ENCODE measurements around the gene FAM124A.

FAM124A gene

DNA sequence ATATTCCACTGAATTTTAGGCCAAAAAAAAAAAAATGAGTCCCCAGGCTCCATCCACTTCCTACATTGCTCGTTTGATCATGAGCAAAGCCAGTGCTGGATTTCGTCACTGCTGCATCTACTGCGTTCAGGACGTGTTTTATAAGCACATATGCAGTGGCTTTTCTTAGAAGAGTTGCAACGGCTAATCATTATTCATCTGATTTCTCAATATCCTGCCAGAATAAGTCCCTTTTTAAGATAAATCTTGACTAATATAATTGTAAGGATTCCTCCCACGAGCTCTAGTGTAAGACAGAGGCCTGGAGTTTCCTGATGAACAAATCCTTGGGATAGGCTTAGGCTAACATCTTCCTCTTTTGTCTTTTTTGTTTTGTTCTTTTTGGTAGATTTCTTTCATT, 19.5 kb downstream of the FAM124A start:
- DNase-seq (ENCODE audit: low spot score): no peak

DNA sequence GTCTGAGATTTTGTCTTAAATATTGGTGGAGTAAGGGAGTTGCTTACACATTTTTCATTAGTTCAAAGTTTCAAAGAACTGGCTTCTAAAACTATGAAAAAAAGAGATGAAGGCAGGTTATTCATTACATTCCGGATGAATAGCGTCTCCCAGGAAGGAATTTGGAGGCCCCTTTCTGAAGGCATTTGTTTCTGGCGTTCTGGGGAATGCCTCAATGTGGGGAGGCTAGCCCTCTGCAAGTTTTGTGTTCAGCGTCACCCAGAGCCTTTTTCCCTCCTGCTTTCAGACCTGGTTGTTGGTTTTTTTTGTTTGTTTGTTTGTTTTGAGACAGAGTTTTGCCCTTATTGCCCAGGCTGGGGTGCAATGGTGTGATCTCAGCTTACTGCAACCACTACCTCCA, 21.0 kb downstream of the FAM124A start:
- DNase-seq (ENCODE audit: low spot score): no peak

DNA sequence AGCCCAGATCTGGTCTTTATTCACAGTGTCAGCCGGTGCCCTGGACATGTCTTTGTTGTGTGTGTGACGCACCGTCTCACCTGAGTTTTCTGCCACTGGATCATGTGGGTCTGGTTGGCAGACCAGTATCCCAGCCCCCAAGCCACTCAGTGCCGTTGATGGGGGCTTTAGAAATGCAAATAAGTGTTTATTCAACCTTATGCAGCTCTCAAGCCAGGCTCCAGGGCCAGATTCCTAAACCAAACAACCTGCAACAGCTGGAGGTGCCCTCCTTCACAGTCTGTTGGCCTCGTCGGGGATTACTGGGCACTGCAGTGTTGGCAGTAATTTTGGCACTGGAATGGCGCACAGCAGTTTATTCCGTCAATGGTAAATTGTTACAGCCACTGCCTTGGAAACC, 21.6 kb downstream of the FAM124A start:
- DNase-seq (ENCODE audit: low spot score): no peak

DNA sequence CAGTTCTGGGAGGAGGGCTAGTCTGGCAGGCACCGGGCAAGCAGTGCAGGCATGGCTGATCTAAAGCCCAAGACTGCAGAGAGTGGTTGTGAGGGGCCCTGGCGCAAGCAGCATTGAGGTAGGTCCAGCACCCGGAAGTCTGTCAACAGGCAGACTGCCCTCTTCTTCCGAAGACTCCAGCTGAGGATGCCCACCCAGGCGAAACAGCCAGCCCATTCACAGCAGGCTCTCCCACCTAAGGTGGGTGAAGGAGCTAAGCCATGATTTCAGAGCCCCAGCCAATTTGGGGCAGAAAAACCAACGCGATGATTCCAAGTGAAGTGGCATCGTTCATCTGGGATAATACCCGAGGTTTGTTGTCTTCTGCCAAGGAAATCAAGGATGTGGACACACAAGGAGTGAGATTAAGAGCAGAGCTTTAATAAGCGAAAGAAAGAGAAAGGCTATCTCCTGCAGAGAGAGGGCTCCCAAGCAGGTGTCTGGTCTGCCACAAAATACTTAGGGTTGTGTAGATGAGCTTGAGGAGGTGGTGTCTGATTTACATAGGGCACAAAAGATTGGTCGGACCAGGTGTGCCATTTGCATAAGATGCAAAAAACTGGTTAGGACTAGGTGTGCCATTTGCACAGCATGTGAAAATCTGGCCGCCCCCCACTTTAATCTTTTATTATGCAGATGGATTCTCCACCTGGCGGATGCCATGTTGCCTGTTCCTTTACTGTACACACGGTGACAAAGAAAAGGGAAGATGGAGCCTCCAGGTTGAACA, 22.6 kb downstream of the FAM124A start:
- DNase-seq (ENCODE audit: low spot score): no peak

DNA sequence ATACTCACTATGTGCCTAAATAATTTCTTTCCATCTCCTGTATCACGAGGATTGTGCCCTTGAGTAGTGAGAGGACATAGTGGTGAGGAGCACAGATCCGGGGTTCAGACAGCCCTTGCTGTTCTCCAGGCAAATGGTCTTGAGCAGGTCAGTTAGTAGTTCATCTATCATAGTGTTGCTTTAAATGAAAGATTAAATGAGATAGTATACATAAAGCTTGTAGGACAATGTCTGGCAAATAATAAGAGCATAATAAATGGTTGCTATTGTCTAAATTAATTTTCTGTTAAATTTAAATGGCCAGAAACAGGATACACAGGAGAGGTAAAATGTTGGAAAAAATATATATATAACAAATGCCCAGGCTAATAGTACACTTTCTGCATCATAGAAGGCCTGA, 23.4 kb downstream of the FAM124A start:
- no peak for DNase-seq (ENCODE audit: low spot score)

DNA sequence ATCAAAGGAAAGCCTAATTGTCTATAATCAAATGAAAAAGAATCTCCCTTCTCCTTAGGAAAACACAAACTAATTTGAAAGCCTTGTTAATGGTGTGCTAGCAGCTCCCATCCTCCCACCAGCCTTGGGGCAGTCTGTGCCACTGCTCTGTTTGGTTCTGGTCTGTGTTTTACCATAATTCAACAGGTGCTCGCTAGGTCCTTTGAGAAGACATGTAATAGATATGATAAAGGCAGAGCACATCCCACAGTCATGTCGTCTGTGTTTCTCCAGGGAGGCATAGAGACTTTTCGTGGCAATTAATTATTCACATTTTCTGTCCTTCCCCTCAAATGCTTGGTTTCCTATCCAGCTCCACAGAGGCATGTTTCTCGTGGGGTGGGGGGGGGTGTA, 23.8 kb downstream of the FAM124A start:
- no peak for DNase-seq (ENCODE audit: low spot score)

DNA sequence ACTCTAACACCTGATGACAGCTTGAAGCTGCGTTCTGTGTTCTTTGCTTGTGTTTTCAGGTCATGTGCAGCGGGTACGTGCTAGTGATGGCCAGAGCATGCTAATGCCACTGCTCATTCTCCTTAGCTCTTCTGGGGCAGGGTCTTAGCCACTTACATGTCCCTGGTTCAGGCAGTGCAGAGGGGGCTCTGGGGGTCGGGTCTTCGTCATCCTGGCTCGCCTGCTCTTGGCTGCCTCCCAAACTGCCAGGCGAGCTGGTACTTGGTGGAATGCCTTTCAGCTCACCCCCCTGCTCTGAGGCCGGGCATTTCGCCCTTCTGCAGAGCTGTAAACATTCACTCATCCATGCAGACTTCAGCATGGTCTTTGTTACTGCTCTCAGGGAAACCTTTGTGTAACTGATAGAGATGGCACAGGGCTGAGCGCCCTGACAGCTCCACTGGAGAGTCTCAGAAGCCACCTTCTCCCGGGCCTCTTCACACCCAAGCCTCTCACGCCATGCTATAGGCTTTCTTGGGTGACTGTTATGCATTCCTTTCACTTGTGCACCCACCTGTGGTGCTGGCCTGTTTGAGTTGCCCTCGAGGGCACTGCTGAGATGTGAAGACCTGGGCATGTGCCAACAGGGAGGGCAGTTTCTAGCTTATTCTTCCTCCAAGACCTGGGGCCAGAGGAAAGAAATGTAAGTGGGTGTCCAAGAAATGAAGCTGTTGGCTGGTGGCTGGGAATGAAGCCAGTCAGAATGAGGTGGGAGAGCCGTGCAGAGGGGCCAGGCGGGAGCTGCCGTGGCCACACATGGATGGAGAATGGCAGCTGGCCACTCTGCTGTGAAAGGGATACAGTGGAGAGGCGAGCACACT, 24.4 kb downstream of the FAM124A start:
- no peak for DNase-seq (ENCODE audit: low spot score)

DNA sequence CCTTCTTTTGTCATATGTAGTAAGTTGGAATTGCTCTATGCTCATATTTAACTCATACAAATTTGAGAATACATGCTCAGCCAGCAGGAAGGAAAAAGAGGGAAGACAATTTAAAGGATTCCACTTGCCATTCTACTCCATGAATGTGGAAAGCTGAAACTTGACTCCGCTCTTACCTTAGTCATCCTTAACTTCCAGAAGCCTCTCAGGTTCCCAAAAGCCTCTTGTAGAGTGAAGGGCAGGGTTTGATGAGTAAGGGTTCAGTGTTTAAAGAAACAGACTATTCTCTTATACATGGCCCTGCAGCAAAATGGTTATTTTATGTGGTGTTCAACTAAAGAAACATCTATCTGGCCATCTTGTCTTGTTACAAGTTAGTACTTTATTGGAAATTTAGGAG, 27.1 kb downstream of the FAM124A start:
- no peak for DNase-seq (ENCODE audit: low spot score)

DNA sequence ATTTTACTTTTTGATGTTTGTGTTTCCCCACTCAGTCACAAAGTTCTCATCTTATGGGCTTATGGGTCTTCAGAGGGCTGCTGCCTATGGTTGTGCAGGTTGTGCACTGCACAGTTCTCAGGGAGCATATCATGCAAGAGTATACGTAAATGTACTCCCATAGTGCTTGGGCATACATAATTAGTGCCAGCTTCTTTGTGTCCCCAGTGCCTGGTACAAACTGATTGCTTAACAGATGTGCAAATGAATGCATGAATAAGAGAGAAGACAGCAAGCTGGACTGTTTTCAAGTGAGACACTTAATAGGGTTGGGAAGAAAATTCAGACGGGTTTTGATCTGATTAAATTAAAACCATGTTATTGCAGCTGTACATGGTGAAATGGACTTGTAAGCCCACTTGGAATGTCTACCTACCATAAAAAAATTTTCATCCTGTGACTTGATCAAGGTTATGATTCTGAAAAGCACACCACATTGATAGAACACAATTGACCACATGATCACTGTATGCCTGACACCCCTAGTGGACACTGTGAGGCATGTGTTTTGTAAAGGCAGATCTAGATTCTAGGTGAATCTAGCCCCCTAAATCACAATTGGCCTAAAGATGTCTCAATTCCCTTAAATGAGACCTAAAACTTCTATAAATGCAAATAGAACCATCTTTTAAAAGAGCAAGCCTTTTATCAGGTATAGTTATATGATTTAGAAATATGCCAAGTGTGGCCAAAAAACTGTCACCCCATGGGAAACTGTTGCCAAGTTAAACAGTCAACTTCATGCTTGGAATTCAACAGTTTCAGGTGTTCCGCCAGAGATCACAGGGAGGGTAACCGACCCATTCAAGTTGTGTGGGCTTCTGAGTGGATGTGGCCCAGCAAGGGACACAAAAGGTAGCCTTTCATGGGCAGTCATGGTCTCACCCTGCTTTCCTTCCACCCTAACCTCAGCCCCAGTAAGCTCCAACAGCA, 27.9 kb downstream of the FAM124A start:
- no peak for DNase-seq (ENCODE audit: low spot score)

DNA sequence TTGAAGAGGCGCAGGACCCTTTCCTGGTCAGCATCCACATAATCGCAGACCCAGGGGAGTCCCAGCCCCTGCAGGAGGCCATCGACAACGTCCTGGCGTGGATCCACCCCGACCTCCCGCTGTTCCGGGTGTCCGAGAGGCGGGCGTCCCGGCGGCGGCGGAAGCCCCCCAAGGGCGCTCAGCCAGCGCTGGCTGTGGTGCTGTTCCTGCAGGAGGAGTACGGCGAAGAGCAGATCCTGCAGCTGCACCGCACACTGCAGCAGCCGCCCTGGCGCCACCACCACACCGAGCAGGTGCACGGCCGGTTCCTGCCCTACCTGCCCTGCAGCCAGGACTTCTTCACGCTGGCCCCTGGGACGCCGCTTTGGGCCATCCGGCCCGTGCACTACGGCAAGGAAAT, 29.3 kb downstream of the FAM124A start:
- no peak for DNase-seq (ENCODE audit: low spot score)

DNA sequence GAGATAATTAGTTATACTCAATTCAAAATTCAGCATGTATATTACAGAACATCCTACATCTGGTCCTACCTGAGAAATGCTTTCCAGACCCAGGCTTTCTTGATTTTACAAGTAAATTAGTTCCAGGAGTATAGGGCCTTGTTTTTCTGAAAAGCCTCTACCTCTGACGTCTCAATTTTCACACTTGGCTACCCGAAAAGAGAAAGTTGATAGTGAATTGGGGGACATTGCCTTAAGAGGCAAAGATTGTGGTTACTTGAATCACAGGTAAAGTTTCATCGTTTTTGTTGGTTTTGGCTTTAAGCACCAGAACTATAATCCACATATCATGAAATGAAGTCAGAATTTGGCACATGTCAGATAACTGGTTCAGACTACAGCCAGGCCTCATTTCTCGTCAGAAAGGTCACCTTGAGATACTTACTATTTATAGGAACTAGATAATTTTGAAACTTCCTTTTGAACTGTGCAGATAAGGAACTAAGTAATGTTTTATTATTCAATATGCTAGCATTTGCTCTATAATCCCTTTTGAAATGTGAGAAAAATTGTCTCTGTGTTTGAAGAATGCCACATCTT, 30.8 kb downstream of the FAM124A start:
- no peak for DNase-seq (ENCODE audit: low spot score)

DNA sequence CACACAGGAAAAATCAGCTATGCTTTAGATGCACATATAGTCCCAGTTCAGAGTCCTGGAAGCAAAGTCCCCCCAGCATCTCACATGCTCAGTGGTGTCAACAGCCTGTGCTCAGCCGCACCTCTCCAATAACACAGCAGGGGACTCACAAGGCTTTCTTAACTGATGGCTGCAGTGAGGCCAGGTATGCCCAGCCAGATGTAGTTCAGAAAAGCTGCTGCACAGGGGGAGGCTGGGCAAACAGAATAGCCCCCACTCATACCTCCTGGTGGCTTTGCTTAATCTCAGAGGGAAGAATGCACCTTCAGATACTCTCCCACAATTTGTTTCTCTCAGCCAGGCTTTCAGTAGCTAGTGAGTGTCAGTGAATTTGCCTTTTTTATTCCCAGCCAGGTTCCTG, 33.4 kb downstream of the FAM124A start:
- no peak for DNase-seq (ENCODE audit: low spot score)

DNA sequence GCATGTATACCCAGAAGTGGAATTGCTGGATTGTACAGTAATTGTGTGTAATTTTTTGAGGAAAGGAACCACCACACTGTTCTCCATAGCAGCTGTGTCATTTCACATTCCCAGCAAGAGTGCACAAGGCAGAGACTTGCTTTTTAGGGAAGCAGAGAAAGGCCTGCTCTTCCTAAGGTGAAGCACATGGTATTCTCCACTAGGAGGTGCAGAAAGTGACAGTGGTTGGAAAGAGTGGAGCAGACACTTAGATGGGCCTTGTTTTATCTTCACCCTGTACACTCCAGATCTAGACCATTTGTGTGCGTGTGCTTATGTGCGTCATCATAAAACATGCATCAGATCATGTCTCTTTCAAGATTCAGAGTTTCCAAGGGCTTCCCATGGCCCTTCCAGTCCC, 35.0 kb downstream of the FAM124A start:
- DNase-seq (ENCODE audit: low spot score): no peak

DNA sequence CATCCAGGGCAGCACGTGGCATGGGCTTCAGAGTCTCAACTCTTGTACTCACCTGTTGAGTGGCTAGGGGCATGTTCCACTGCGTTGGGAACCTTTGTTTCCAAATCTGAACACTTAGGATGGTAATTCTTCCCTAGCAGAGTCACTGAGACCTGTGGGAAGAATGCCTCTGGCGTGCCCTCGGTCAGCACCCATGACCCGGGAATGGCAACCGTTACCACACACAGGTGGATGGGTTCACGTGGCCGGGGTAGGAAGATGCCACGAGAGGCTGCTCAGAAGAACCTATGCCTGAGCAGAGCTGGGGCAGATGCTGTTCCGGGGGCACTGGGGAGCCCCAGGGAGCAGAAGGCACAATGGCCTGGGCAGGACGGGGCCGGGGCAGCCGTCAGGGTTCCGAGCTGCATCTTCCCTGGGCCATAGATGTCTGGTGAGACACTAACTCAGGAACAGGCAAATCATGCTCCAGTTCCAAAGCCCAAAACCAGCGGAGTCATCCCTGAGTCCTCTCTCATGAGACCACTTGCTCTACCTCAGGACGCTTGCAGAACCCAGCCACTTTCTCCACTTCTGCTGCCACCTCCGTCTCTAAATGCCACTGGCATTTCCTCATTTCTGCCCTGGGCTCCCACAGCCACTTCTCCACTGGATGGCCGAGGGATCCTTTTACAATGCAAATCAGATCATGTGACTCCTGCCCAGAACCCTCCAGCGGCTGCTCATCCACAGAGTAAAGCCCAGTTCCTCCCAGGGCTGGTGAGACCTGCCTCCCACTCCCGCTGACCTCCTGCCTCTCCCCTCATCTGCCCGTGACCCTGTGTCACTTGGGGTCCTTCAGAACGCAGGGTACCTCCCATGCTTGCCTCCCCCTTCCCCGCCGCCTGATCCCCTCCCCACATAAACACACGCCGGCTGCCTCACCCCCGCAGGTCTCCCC, 36.7 kb downstream of the FAM124A start:
- DNase-seq (ENCODE audit: low spot score): no peak

DNA sequence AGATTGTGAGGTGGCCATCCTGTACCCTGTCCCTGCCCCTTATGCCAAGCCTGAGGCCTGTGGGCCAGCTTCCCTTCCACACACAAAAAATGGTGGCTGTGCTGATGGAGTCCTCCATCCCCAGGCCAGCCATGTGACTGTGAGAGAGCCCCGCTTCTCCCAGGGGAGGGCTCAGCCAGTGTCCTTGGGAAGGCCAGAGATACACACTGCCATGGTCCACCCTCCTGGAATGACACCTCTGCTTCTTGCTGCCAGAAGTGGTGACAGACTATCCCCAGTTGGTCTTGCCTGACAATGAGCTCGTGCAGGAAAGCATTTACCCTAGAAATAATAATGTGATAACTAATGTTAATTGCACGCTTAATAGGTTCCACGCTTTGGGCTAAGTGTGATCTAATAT, 38.0 kb downstream of the FAM124A start:
- no peak for DNase-seq (ENCODE audit: low spot score)

DNA sequence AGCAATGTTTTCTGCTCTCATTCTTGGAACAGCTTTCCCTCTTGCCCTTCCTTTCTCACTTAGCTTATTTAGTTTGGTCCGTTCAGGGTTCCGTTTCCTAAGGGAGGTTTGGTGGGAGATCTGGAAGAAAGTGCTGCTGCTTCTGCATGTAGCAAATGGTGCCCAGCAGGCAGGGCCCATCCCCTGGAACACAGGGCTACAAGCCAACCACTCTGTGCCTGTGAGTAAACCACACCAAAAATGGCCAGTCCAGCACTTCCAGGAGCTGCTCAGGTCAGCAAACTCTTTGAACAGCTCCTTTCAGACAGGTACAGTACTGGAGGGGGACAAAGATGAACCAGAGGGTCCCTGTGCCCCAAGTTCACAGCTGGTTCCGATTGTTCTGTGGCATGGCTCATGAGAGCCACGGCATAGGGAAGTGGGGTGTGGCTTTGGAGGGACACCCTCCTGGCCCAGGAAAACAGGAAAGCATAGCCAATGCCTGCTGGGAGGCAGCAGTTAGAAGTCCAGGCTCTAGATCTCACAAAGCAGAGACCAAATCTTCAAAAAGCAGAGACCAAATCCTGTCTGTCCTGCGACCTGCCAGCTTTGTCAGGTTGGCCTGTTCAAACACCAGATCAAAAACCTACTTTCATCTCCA, 39.5 kb downstream of the FAM124A start:
- no peak for DNase-seq (ENCODE audit: low spot score)

DNA sequence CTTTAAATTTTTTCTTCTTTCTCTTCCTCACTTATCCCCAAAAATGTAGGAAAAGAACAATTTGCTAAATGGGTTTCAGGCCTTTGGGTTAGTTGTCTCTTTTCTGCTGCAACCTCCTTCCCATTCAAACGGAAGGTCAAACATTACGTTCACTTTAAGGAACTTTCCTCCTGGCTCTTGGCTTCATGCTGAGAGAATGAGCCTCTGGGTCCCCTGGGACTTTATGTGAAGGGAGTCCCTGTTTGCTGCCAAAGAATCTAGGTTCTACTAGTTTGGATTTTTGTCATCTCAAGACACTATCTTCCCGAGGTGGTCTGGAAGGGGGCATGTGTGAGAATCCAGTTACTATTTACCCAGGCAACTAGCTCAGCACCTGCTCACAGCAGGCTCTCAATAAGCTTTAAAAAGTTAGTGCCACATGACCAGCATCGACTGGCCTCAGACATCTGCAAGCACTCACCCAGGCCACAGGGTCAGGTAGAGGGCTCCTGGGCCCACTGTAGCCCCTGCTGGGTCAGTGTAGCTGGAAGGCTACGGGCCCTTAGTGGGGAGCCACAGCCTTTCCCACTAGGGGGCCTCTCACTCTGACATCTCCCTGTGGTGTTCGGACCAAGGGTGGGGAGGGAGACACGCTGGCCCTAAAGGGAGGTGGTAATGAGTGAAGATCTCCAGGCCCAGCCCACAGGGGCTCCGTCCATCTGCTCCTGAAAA, 40.5 kb downstream of the FAM124A start:
- peak; percentile 45 for DNase-seq (ENCODE audit: low spot score)

DNA sequence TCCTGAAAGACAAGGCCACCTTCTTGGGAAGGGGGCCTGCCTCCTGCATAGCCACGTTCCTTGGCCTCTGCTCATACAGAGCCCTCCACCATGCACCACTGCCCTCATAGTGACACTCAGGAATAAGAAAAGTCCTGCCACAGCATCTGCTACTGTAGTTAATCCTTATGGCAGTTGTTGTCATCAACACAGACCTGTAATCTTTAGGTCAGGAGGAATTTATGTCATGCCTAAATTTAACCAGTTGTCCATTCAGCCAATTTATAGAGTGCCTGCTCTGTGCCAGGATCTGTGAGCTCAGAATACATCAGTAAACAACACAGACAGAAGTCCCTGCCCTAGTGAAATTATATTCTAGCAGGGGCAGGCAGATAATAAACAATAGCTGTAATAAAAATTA, 44.4 kb downstream of the FAM124A start:
- DNase-seq (ENCODE audit: low spot score): peak; percentile 52

DNA sequence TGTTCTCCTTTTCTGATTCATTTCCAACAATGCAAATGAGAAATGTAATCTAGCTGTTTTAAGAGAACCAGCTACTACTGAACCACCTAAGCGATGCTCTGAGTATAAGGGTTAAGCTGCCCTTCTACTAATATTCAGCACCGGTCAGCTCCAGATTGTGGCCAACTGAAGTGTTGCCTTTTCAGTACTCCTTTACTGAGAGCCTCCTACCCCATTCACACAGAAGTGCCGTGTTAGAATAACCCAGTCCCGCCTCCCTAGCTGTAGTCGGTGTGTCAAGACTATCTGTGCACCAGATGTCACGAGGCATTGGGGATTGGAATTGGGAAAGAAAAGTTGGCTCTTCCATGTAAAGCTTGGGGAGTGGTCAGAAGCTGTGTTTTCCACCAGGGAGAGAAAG, 45.4 kb downstream of the FAM124A start:
- DNase-seq (ENCODE audit: low spot score): no peak

DNA sequence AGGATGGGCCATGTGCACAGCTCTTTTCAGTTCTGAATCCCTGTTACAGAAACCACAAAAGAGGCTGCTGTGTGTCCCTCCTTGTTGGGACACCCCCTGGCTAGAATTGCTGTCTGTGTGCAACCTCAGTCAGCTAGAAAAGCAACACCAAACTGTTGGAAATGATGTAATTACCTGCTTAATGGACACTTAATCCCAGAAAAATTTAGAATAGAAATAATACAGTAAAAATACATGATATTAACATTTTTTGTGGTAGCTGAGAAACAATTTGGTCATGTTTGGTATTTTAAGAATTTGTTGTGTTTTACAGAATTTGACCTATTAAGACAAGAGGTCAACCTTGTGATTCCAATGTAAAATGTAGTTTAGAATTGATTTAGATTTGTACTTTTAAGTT, 46.8 kb downstream of the FAM124A start:
- no peak for DNase-seq (ENCODE audit: low spot score)
